A673 (cell line): ENCODE data around the gene MYO15B.

Experiments used
- EZH2 ChIP-seq: fragments of 200-600 bp; sonication (generic); IDR thresholded peaks from 2 replicates; pipeline ENCODE4 v1.6.1; 2017; ENCODE audit warnings: borderline replicate concordance, low read depth, mild to moderate bottlenecking, mixed read lengths, antibody characterized with exemption, low read length; ENCODE audit not compliant: poor library complexity, severe bottlenecking
- TF ChIP-seq, protein P1 (sequence below): fragments of 300-800, 200-600 bp; sonication (generic); conservative IDR thresholded peaks from 2 replicates; pipeline ENCODE4 v1.5.1; 2017; ENCODE audit warnings: low read depth, mild to moderate bottlenecking, antibody characterized with exemption, low read length, moderate library complexity, mixed read lengths

DNA sequence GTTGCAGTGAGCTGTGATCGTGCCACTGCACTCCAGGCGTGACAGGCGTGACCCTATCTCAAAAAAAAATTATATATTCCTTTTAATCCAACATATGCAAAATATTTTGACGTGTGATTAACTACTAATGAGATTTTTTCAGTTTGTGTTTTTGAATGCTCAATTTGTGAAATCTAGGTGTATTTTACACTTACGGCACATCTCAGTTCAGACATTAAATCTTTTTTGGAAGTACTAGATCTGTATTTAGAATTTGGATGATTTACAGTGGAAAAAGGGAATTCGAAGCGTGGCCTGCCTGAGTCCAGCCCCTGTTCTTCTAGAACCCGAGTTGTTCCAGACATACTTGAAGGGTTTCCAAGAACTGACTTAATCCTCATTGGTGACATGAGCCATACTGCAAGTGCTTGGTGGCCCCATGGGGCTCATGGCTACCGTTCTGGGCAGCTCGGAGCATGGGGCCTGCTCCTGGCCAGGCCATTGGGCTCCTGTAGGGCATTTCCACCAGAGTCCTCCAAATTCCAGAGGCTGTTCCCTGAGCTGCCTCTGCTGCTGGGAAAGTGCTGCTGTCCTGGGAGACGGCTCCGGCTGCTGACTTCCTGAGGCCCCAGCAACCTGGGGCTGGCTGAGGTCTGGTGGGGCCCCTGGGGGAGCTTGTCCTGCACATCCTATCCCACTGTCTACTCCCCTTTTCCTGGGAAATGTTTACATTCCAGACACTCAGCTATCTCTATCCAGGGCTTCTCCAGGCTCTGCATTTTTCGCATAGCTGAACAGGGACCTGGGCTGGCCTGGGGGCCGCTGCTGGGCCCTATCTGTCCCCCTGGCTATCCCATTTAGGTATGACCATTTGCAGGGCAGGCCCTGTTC is 34.9 kb upstream of the MYO15B start:
- TF ChIP-seq, protein P1, sequence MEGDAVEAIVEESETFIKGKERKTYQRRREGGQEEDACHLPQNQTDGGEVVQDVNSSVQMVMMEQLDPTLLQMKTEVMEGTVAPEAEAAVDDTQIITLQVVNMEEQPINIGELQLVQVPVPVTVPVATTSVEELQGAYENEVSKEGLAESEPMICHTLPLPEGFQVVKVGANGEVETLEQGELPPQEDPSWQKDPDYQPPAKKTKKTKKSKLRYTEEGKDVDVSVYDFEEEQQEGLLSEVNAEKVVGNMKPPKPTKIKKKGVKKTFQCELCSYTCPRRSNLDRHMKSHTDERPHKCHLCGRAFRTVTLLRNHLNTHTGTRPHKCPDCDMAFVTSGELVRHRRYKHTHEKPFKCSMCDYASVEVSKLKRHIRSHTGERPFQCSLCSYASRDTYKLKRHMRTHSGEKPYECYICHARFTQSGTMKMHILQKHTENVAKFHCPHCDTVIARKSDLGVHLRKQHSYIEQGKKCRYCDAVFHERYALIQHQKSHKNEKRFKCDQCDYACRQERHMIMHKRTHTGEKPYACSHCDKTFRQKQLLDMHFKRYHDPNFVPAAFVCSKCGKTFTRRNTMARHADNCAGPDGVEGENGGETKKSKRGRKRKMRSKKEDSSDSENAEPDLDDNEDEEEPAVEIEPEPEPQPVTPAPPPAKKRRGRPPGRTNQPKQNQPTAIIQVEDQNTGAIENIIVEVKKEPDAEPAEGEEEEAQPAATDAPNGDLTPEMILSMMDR = no peak
- TF ChIP-seq EZH2 = no peak
